AG04450 (cell line): ENCODE measurements around the gene SSTR3. TPM values are rescaled to one million over a fixed set of nuclear protein-coding genes. Genes with fewer than 3 reads are reported as not detected.
"Not testable (repeated sequence)": the region's sequence is repeated elsewhere in the genome, so short reads cannot be mapped to it uniquely, and the experiment has no call there.

Experiments
- CTCF ChIA-PET: fragments of 300-600, 350-600 bp; formaldehyde crosslinking; extraction: SDS; loops from one replicate; lab custom pipeline; 2022; ENCODE audit warnings: antibody characterized with exemption, inconsistent platforms; lab: Charles Lee
- POLR2A ChIA-PET: fragments of 350-600 bp; formaldehyde crosslinking; extraction: SDS; loops from one replicate; lab custom pipeline; 2021; ENCODE audit warnings: antibody characterized with exemption, inconsistent platforms; lab: Yijun Ruan, JAX
- DNase-seq: peaks from one replicate; pipeline ENCODE4 v3.0.0-alpha.2; 2011; ENCODE audit warnings: low read depth, low spot score
- H3K27ac ChIP-seq: one replicate; pipeline ENCODE4 v1.5.1; 2012; ENCODE audit warnings: low read depth, low read length, control low read depth
- H3K27me3 ChIP-seq: one replicate; pipeline ENCODE4 v1.6.0; 2012; ENCODE audit warnings: low read length; ENCODE audit not compliant: control insufficient read depth, insufficient read depth
- H3K4me3 ChIP-seq: 2 replicates; pipeline ENCODE4 v1.5.1; 2011; ENCODE audit warnings: mild to moderate bottlenecking, low read depth, low read length, control low read depth
- H3K9me3 ChIP-seq: 2 replicates; pipeline ENCODE4 v1.5.1; 2012; ENCODE audit warnings: low read length; ENCODE audit not compliant: control insufficient read depth, insufficient read depth
- polyA plus RNA-seq: library from polyadenylated mRNA; depleted of rRNA; stranded (reverse); fragments of >200 nt; gene quantifications from 2 replicates; pipeline ENCODE4 v1.2.3, GENCODE V29; 2011
- TF ChIP-seq, protein P1 (sequence below): IDR thresholded peaks from 2 replicates; pipeline ENCODE4 v1.5.1; 2011; ENCODE audit warnings: low read depth, low read length, control low read depth, inconsistent platforms

SSTR3 gene
- polyA plus RNA-seq, 1 experiment = 0.06 TPM

DNA sequence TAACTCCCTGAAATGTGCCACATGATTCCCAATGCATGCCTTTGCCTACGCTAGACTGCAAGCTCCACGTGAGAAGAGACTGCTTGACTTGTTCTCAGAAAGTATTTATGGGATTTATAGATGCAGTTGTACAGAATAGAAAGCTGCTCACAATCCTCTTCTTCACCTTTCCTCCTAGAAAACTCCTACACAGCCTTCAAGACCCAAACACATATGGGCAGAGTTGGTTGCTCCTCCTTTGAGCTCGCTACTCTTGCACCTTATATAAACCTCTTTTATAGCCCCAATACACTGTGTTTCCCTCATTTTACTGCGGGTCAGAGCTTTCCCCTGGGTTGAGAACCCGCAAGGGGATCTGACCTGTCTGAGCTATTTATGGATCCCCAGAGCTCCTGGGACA lies 40.6 kb downstream of the SSTR3 start:
- POLR2A ChIA-PET = interaction anchor here (0.5 kb wide), 1 partner anchor 22 kb away, joined by 3 read pairs; the partner anchor contains the start of gene IL2RB
- H3K27me3 ChIP-seq = peaks cover 24% of the 10 kb centered on the region
- CTCF ChIA-PET = interaction anchor here (1.0 to 1.2 kb wide), 2 partner anchors 18 to 89 kb away, joined by 5 to 7 read pairs; no protein-coding TSS in a partner anchor

DNA sequence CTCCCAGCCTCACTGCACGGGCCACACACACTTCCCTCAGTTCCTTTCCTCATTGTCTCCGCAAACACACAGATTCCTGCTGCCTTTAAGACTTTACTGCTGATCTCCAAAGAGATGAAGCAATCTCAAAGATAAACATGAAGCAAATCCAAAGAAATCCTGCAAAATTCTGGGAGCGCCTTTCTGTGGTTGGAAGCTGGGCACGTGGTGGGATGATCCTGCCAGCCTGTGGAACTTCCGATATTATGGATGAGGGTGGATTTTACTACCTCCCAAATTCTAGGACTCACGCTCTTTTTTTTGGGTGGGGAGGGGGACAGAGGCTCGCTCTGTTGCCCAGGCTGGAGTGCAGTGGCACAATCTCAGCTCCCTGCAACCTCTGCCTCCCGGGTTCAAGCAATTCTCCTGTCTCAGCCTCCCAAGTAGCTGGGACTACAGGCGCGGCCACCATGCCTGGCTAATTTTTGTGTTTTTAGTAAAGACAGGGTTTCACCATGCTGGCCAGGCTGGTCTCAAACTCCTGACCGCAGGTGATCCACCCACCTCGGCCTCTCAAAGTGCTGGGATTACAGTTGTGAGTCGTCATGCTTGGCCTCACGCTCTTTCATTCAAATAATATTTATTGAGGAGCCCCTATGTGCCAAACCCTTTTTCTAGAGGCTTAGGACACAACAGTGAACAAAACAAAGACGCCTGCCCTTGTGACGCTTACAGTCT lies 41.4 kb downstream of the SSTR3 start:
- CTCF ChIA-PET = interaction anchor here (1.0 to 1.2 kb wide), 2 partner anchors 19 to 90 kb away, joined by 5 to 7 read pairs; no protein-coding TSS in a partner anchor
- peaks cover 24% of the 10 kb centered on the region for H3K27me3 ChIP-seq
- POLR2A ChIA-PET = interaction anchor here (0.5 kb wide), 1 partner anchor 21 kb away, joined by 3 read pairs; the partner anchor contains the start of gene IL2RB
- not testable (repeated sequence) for DNase-seq, H3K9me3 ChIP-seq, H3K4me3 ChIP-seq, H3K27ac ChIP-seq

More for the DNA sequence above, 40.6 kb downstream of the SSTR3 start:
- no peak overlapping the region for H3K4me3 ChIP-seq
- TF ChIP-seq, protein P1, sequence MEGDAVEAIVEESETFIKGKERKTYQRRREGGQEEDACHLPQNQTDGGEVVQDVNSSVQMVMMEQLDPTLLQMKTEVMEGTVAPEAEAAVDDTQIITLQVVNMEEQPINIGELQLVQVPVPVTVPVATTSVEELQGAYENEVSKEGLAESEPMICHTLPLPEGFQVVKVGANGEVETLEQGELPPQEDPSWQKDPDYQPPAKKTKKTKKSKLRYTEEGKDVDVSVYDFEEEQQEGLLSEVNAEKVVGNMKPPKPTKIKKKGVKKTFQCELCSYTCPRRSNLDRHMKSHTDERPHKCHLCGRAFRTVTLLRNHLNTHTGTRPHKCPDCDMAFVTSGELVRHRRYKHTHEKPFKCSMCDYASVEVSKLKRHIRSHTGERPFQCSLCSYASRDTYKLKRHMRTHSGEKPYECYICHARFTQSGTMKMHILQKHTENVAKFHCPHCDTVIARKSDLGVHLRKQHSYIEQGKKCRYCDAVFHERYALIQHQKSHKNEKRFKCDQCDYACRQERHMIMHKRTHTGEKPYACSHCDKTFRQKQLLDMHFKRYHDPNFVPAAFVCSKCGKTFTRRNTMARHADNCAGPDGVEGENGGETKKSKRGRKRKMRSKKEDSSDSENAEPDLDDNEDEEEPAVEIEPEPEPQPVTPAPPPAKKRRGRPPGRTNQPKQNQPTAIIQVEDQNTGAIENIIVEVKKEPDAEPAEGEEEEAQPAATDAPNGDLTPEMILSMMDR = no peak
- DNase-seq = no peak
- H3K27ac ChIP-seq = no peak overlapping the region
- H3K9me3 ChIP-seq = no peaks in the 10 kb centered on the region

- no peak for DNase-seq
- ChIA-PET CTCF (no interaction called here), POLR2A (no interaction called here)
- TF ChIP-seq, protein P1 = no peak
- peaks cover 21% of the 10 kb centered on the region for H3K27me3 ChIP-seq
- H3K4me3 ChIP-seq = no peak overlapping the region
- H3K9me3 ChIP-seq = no peaks in the 10 kb centered on the region
- no peak overlapping the region for H3K27ac ChIP-seq
Observed at GRCh38 chr22:37169947-37170688, 42.2 kb downstream of the SSTR3 start.

GRCh38 chr22:37169406-37169805 lies 42.9 kb downstream of the SSTR3 start:
- peaks cover 16% of the 10 kb centered on the region for H3K27me3 ChIP-seq
- H3K27ac ChIP-seq = no peak overlapping the region
- TF ChIP-seq, protein P1 = no peak
- no peaks in the 10 kb centered on the region for H3K9me3 ChIP-seq
- ChIA-PET CTCF (no interaction called here), POLR2A (no interaction called here)
- no peak overlapping the region for H3K4me3 ChIP-seq
- no peak for DNase-seq

- Histone ChIP-seq H3K27me3 (peaks cover 16% of the 10 kb centered on the region), H3K9me3 (no peaks in the 10 kb centered on the region), H3K4me3 (no peak overlapping the region), H3K27ac (no peak overlapping the region)
- ChIA-PET CTCF (interaction anchor here (4.5 kb wide), 1 partner anchor 31 kb away, joined by 27 read pairs; no protein-coding TSS in a partner anchor), POLR2A (no interaction called here)
- DNase-seq = no peak
- TF ChIP-seq, protein P1 = no peak
Observed at GRCh38 chr22:37167981-37168647, 44.2 kb downstream of the SSTR3 start.
